Mesodermal cell (in vitro differentiated cells): ENCODE results near the gene PARVG.
A peak's percentile ranks its signal among the peaks of the same experiment; 100 is the strongest.

Experiments
- H3K27ac ChIP-seq: 2 replicates; pipeline ENCODE4 v1.7.0; 2013; ENCODE audit warnings: mild to moderate bottlenecking, low read depth, low read length, moderate library complexity; ENCODE audit not compliant: severe bottlenecking
- H3K36me3 ChIP-seq: 2 replicates; pipeline ENCODE4 v1.7.1; 2013; ENCODE audit warnings: mild to moderate bottlenecking, low read length, moderate library complexity; ENCODE audit not compliant: control insufficient read depth, insufficient read depth
- H3K4me1 ChIP-seq: one replicate; pipeline ENCODE4 v1.7.1; 2013; ENCODE audit warnings: mild to moderate bottlenecking, low read length; ENCODE audit not compliant: insufficient read depth, control insufficient read depth, poor library complexity, severe bottlenecking
- H3K4me3 ChIP-seq: 2 replicates; pipeline ENCODE4 v1.7.0; 2013; ENCODE audit warnings: low read length, control low read depth, mild to moderate bottlenecking; ENCODE audit not compliant: insufficient read depth, poor library complexity, severe bottlenecking; ENCODE audit errors: extremely low read depth
- H3K9me3 ChIP-seq: 2 replicates; pipeline ENCODE4 v1.7.1; 2013; ENCODE audit warnings: mild to moderate bottlenecking, low read length, moderate library complexity; ENCODE audit not compliant: control insufficient read depth
- WGBS, 2 experiments: methylation state at CpG; one replicate each; pipeline ENCODE4 v1.1.5; 2013; ENCODE audit warnings: missing lambda C conversion rate in 2 of 2; ENCODE audit not compliant: insufficient coverage in 2 of 2; 5-methylcytosine and 5-hydroxymethylcytosine counted together

The PARVG gene

DNA sequence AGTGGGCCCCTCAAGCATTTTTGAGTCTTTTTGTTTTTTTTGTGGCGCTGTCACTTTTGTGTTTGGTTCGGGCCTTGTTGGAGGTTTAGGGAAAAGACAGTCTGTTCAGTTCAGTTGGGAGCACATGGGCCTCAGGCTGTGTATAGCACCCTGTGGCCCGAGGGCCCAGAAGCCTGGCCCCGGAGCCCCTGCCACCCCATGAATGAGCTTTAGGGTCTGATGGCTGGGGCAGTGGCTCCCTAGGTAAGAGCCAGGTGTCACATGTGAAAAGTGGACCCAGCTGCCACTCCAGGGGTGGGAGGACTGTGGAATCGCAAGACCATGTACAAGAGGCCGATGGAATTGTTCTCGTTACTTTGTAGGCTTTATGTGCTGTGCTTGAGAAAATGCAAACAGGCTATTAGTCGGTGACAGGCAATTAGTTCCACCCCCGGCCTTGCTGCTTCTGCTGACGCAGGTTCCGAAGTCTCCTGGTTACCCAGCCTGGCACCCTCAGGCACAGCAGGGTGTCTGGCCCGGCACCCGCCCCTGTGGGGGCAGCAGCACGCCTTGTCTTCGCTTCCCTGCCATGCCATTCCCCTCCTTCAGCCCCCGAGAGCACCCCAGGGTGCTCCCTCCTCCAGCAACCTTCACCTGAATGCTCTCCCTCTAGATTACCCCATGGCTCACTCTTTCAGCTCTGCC is 38.2 kb upstream of the PARVG start:
- H3K4me1 ChIP-seq: peaks cover 1% of the 10 kb centered on the region
- no peak overlapping the region for H3K4me3 ChIP-seq
- WGBS, 2 experiments: 95 to 96% methylated on average over 15 of the region's 16 CpGs
- peaks cover under 1% of the 10 kb centered on the region for H3K36me3 ChIP-seq
- no peak overlapping the region for H3K27ac ChIP-seq
- H3K9me3 ChIP-seq: peaks cover 7% of the 10 kb centered on the region

DNA sequence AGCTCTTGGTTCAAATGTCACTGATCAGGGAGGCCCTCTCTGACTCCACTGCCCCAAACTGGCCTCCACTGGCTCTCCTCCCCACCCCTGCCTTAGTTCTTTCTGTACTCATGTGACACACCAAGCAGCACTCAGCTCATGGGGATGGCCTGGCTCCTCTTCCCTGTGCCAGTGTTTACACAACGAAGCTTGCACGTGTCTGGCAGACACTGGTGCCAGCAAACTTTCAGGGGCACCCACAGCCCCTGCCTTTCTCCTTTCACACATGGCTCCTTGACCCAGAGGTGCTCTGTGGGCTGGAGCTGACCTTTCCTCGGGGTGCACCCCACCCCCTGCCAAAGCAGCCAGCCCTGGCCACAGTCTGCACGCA is 37.6 kb upstream of the PARVG start:
- no peak overlapping the region for H3K4me3 ChIP-seq
- WGBS, 2 experiments: 93 to 95% methylated on average over 3 of the region's 4 CpGs
- H3K27ac ChIP-seq: no peak overlapping the region
- no peaks in the 10 kb centered on the region for H3K36me3 ChIP-seq
- peaks cover 7% of the 10 kb centered on the region for H3K9me3 ChIP-seq
- H3K4me1 ChIP-seq: peaks cover 6% of the 10 kb centered on the region

DNA sequence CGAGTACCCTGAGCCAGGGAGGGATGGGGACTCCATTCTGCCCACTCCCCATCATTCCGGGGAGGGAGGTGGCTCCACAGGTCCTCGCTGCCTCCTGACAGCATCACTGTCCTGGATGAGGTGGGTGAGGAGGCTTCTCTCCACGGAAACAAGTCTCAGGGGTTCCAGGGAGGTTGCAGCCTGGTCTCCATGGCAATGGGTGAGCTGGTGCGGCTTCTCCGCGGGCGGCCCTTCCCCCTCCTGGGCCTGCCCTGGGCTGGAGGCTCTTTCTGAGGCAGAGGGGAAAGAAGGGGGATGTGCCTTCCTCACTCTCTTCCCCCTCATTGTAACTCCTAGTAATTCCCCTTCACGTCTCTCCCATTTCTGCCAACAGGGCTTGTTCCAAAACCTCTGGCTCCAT is 37.1 kb upstream of the PARVG start:
- Histone ChIP-seq H3K36me3 (no peaks in the 10 kb centered on the region), H3K9me3 (peaks cover 7% of the 10 kb centered on the region), H3K4me1 (peaks cover 11% of the 10 kb centered on the region), H3K4me3 (no peak overlapping the region), H3K27ac (no peak overlapping the region)
- 73% methylated on average over 2 to 3 of the region's 9 CpGs for WGBS, 2 experiments

DNA sequence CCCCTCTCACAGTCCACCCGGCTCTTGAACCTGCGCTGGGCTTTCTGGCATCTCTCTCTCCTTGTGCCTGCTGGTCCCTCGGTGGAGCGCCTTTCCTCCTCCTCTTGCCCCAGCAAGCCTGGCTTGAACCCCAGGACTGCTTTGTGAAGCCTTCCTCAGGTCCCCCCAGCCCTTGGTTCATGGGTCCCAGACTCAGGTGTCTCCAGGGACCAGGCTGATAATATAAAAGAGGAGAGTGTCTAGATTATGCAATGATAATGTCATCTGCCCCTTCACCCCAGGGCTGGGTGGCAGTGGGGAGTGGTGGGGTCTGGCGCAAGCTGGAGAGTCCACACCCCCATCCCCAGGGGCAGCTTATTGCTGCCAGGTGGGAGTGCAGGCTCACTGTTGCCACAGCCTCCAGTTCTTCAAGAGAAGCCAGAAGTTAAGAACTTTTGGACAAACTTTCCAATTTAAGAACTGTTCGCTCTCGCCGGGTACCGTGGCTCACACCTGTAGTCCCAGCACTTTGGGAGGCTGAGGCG is 36.6 kb upstream of the PARVG start:
- Histone ChIP-seq H3K27ac (no peak overlapping the region), H3K4me1 (peaks cover 14% of the 10 kb centered on the region), H3K4me3 (no peak overlapping the region), H3K9me3 (peaks cover 7% of the 10 kb centered on the region), H3K36me3 (no peaks in the 10 kb centered on the region)
- WGBS, 2 experiments: 89 to 91% methylated on average over 8 to 9 of the region's 10 CpGs

DNA sequence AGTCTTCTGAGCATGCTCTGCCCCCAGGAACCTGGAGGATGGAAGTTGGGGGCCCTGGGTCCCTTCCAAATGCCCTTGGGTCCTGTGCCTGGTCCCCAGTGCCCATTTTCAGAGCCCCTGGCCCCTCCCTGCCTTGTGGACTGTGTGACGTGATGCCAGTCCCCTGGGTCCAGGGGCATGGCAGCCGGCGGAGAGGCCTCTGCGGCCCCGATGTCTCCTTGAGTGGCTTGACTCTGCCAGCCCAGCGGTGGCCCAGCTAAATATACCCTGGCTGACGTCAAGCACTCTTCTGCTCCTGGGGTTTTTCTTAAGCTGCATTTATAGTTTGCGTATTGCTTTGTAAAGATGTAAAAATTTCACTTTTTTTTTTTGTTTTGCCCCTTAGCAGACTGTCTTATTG is 35.2 kb upstream of the PARVG start:
- 93 to 97% methylated on average over 8 of the region's 8 CpGs for WGBS, 2 experiments
- Histone ChIP-seq H3K27ac (no peak overlapping the region), H3K4me3 (no peak overlapping the region), H3K36me3 (no peaks in the 10 kb centered on the region), H3K9me3 (peaks cover 7% of the 10 kb centered on the region), H3K4me1 (peaks cover 14% of the 10 kb centered on the region)

DNA sequence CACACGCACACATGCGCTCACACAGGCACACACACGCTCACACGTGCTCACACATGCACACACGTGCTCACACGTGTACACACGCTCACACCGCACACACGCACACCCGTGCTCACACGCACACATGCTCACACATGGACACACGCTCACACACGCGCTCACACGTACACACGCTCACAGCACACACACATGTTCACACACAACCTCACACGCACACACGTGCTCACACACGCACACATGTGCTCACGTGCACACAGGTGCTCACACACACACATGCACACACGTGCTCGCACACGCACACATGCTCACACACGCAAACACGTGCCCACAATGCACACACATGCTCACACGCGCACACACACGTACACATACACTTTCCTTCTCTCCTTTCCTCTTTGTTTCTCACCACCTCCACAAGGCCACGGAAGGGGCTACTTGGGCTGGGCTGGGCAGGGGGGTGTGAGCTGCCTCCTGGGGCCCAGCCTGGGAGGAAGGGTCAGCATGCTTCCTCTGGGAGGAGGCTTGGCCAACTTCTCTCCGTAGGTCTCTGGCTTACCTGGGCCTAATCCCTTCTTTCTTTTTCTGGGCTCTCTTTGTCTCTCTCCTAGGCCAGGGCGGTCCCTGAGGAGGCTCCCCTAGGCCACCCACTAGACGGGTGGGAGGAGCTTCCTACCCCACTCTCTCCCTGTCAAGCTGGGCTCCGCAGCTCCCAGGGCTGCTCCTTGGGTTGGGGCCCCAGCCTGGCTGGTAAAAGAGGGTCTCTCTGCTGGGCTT is 34.5 kb upstream of the PARVG start:
- Histone ChIP-seq H3K9me3 (peaks cover 3% of the 10 kb centered on the region), H3K36me3 (no peaks in the 10 kb centered on the region), H3K27ac (no peak overlapping the region), H3K4me1 (peaks cover 14% of the 10 kb centered on the region), H3K4me3 (no peak overlapping the region)
- WGBS, 2 experiments: 78 to 87% methylated on average over 30 to 32 of the region's 33 CpGs

DNA sequence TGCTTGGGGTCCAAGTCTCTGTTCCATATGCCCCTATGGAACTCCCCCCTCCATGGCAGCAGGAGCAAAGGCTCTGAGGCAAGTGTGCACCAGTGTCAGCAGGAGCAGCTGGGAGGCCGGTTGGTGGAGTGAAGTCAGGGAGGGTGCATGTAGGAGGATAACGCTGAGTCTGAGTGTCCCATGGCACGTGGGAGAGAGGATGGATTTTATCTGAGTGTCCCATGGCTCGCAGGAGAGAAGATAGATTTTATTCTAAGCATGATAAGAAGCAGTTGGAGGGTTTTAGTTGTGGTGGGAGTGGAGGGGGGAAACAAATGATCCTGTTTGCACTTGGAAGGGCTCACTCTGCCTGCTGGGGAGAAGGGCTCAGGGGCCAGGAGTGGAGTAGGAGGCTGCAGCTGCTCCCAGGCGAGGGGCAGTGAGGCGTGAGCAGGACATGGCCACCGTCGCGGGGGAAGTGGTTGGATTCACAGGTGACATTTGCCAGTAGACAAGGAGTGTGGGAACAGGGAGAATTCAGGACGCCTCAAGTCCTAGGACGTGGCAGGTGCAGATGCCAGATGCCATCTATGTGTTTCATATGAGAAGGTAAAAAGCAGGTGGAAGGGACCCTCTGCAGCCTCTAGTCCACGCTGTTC is 33.6 kb upstream of the PARVG start:
- Histone ChIP-seq H3K36me3 (no peaks in the 10 kb centered on the region), H3K9me3 (no peaks in the 10 kb centered on the region), H3K4me3 (no peak overlapping the region), H3K4me1 (peaks cover 14% of the 10 kb centered on the region), H3K27ac (no peak overlapping the region)
- WGBS, 2 experiments: 48 to 63% methylated on average over 11 to 12 of the region's 12 CpGs

DNA sequence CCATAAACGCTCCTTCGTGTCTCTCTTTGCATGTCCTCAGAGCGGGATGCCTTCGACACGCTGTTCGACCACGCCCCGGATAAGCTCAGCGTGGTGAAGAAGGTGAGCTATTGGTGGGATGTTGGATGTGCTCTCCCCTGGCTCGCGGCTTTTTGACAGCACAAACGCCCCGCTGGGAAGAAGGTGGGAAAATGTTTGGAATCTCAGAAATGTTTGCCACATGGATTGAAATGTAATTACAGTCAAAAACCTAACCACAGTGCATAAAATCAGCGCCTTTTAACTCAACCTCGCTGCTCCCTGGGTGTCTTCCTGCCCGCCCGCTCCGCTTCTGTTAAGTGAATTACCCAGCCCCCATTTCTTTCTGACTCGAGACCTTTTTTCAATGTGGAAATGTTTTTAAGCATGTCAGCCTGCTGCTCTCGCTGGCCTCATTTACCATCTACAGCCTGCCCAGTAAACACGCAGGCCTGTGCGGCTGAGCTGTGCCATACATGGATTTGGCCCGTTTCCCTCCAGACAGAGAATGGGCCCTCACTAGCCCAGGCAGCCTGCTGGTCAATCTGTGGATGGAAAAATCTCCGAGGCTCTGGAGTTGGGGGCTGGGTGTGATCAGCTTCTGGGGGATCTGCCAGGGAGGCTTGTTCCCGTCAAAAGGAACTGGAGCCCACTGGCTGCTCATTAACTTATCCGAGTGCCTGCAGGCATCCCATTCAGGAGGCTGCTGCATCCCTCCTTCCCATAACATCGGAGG is 32.7 kb upstream of the PARVG start:
- Histone ChIP-seq H3K4me1 (peaks cover 14% of the 10 kb centered on the region), H3K27ac (peak overlapping the region; percentile 10), H3K36me3 (no peaks in the 10 kb centered on the region), H3K4me3 (no peak overlapping the region), H3K9me3 (no peaks in the 10 kb centered on the region)
- WGBS, 2 experiments: 5% methylated on average over 19 to 22 of the region's 27 CpGs

DNA sequence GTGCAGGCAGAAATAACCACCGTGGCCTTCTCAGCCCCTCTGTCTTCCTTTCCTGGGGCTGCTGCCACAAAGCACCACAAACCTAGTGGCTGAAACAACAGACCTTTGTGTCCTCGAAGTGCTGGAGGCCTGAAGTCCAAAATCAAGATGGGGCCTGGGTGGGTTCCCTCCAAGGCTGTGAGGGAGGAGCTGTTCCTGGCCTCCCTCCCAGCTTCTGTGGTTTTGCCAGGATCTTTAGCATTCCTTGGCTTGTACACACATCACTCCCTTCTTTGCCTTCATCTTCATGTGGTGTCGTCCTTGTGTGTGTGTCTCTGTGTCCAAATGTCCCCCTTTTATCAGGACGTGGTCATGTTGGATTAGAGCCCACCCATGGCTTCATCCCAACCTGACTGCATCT is 29.0 kb upstream of the PARVG start:
- H3K4me1 ChIP-seq: peaks cover 14% of the 10 kb centered on the region
- H3K4me3 ChIP-seq: no peak overlapping the region
- H3K36me3 ChIP-seq: no peaks in the 10 kb centered on the region
- H3K9me3 ChIP-seq: no peaks in the 10 kb centered on the region
- 93 to 98% methylated on average over 2 to 4 of the region's 4 CpGs for WGBS, 2 experiments
- no peak overlapping the region for H3K27ac ChIP-seq

DNA sequence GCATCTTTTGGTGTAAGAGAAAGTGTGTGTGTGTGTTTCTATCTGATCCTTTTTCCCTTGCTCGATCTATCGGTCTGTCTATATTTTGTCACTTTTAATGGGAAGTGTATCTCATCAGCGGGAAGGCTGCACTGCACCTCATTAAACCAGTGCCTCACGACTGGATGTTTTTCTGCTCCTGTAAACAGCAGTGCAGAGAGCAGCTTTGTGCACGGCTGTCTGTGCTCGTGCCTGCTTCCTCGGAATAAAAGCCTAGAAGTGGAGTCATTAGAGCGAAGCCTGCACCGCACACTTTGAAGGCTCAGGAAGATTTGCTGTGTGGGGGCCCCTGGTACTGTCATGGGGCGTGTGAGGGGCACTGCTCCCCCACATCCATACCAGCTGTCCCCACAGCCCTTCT is 27.0 kb upstream of the PARVG start:
- Histone ChIP-seq H3K9me3 (no peaks in the 10 kb centered on the region), H3K36me3 (no peaks in the 10 kb centered on the region), H3K4me1 (peaks cover 2% of the 10 kb centered on the region), H3K4me3 (no peak overlapping the region), H3K27ac (no peak overlapping the region)
- 88 to 90% methylated on average over 8 to 10 of the region's 10 CpGs for WGBS, 2 experiments
